ENCODE measurements around the gene COL18A1. TPM values are rescaled to one million over a fixed set of nuclear protein-coding genes. Genes with fewer than 3 reads are reported as not detected.
A peak's percentile ranks its signal among the peaks of the same experiment; 100 is the strongest.

The COL18A1 gene
- total and polyA plus RNA-seq, 3 experiments from 2014 or later: 1.9 to 4.7 (median 2.2) TPM

DNA sequence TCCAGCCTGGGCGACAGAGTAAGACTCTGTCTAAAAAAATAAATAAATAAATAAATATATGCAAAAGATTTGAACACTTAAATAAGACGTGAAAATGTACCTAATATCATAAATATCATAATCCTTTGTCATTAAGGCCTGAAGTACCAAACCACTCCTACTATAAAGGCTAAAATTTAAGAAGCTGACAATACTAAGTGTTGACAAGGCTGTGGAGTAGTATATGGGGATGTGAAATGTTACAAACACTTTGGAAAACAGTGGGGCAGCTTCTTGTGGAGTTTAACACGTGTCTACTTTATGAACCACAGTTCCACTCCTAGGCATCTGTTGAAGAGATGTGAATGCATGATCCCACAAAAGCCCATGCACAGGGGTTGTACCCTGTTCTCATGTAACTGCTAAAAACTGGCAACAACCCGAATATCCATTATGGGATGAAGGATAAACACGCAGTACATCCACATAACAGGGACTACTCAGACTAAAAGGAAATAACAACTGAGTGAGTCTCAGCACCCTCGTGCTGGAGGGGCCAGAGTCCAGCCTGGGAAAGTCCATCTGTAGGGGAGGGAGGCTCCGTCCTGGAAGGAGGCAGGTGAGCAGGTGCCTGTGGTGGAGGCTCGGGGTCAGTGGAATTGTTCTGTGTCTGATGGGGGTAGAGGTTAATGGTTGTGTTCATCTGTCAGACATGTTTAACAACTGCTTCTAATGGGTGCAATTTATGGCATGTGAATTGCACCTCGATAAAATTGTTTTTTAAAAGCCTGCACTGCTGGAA, 143.9 kb downstream of the COL18A1 start:
- H3K9me3 Mint-ChIP-seq: no peaks in the 10 kb centered on the region
- Histone ChIP-seq H3K9me3 (ENCODE audit: low read length) (no peaks in the 10 kb centered on the region), H3K4me1 (ENCODE audit: insufficient read depth, low read length) (peaks cover 31% of the 10 kb centered on the region), H3K27ac (ENCODE audit: low read depth, low read length) (no peak overlapping the region), H3K27me3 (ENCODE audit: insufficient read depth, low read length, poor library complexity, severe bottlenecking) (no peaks in the 10 kb centered on the region), H3K36me3 (ENCODE audit: insufficient read depth, low read length) (no peaks in the 10 kb centered on the region), H3K4me3 (ENCODE audit: low read length) (no peak overlapping the region)
- peak overlapping the region in 5 of 8 donors; percentile 3 to 79 (median 60) for H3K27ac Mint-ChIP-seq
- ChIA-PET CTCF (no interaction called here), POLR2A (no interaction called here)
- H3K27me3 Mint-ChIP-seq: no peaks in the 10 kb centered on the region
- peak overlapping the region in 3 of 7 donors; percentile 11 to 61 (median 57) for H3K4me3 Mint-ChIP-seq
- H3K36me3 Mint-ChIP-seq: no peaks in the 10 kb centered on the region
- peaks cover 22 to 36% (median 27%) of the 10 kb centered on the region in 3 donors for H3K4me1 Mint-ChIP-seq
- peak in 1 of 5 donors; percentile 11 for DNase-seq

DNA sequence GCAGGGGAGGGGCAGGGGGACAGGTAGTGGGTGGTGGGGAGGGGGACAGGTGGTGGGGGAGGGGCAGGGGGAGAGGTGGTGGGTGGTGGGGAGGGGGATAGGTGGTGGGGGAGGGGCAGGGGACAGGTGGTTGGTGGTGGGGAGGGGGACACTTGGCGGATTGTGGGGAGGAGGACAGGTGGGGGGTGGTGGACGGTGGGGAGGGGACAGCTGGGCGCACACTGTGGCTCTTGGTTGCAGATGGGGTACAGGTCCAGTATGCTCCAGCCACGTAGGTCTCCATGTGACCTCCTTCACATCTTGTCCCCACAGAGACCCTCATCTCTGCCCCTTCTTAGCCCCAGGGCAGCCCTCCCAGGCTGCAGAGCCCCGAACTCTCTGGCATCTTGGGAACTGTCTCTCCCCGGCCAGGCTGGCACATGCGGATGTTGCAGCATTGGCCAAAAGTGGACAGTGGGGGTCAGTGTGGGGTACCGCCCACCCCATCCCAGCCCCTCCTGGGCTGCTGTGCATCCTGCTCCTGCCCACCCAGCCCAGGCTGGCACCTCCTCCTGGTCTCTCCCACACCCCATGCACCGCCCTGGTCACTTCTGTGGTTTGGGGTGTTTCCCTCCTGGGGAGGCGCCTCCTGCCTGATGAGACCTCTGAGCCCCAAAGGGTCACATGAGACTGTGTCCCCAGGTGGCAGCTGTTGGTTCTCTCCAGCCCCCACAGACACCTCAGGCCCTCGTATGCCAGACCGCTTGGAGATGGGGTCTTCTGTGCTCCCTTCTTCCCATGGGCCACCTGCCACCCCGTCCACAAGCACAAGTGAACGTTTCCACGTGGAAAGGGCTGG, 144.9 kb downstream of the COL18A1 start:
- Mint-ChIP-seq H3K4me1 (peaks cover 26 to 41% (median 32%) of the 10 kb centered on the region in 3 donors), H3K4me3 (peak overlapping the region in 4 of 7 donors; percentile 44 to 66 (median 56)), H3K36me3 (peaks cover 0 to 3% (median 0%) of the 10 kb centered on the region in 3 donors), H3K9me3 (no peaks in the 10 kb centered on the region), H3K27ac (peak overlapping the region in 2 of 8 donors; percentile 32 to 46), H3K27me3 (no peaks in the 10 kb centered on the region)
- Histone ChIP-seq H3K27ac (ENCODE audit: low read depth, low read length) (no peak overlapping the region), H3K4me3 (ENCODE audit: low read length) (peak overlapping the region; percentile 1), H3K4me1 (ENCODE audit: insufficient read depth, low read length) (peaks cover 31% of the 10 kb centered on the region), H3K36me3 (ENCODE audit: insufficient read depth, low read length) (no peaks in the 10 kb centered on the region), H3K27me3 (ENCODE audit: insufficient read depth, low read length, poor library complexity, severe bottlenecking) (no peaks in the 10 kb centered on the region), H3K9me3 (ENCODE audit: low read length) (no peaks in the 10 kb centered on the region)
- DNase-seq: peak in 1 of 5 donors; percentile 42
- ChIA-PET CTCF (no interaction called here), POLR2A (no interaction called here)

DNA sequence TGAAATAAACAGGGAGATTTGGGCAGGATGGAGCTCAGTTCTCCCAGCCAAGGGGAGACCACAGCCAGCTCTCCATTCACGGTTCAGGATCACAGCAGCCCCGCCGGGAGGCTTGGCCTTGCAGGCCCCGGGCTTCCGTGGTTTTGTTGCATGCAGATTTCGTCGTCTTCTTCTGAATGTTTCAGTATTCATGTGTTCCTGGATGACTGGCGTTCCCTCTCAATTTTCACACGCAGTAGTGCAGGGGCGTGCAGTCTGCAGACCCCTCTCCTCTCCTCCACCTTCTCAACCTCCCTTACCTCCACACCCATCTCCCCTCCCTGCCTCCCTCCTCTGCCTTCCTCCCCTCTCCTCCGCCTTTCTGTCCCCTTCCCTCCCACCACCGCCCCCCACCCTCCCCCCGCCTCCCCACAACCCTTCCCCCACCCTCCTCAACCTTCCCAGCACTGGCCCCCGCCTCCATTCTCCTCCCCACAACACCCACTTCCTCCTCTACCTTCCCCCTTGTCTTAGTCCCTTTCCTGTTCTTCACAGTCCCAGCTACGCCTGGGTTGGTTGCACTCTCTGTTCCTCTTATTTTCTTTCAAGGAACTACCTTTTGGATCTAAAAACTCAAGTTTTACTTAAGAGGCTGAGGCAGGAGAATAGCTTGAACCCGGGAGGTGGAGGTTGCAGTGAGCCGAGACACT, 145.7 kb downstream of the COL18A1 start:
- Mint-ChIP-seq H3K4me1 (peaks cover 26 to 42% (median 33%) of the 10 kb centered on the region in 3 donors), H3K4me3 (peak overlapping the region; percentile 72 to 87 (median 82)), H3K27ac (peak overlapping the region; percentile 32 to 93 (median 72)), H3K27me3 (no peaks in the 10 kb centered on the region), H3K9me3 (no peaks in the 10 kb centered on the region), H3K36me3 (peaks cover 0 to 3% (median 0%) of the 10 kb centered on the region in 3 donors)
- Histone ChIP-seq H3K9me3 (ENCODE audit: low read length) (no peaks in the 10 kb centered on the region), H3K27ac (ENCODE audit: low read depth, low read length) (no peak overlapping the region), H3K36me3 (ENCODE audit: insufficient read depth, low read length) (no peaks in the 10 kb centered on the region), H3K4me1 (ENCODE audit: insufficient read depth, low read length) (peaks cover 31% of the 10 kb centered on the region), H3K27me3 (ENCODE audit: insufficient read depth, low read length, poor library complexity, severe bottlenecking) (no peaks in the 10 kb centered on the region), H3K4me3 (ENCODE audit: low read length) (peak overlapping the region; percentile 44)
- ChIA-PET POLR2A (no interaction called here), CTCF (no interaction called here)
- DNase-seq: peak in 2 of 5 donors; percentile 44 to 45

DNA sequence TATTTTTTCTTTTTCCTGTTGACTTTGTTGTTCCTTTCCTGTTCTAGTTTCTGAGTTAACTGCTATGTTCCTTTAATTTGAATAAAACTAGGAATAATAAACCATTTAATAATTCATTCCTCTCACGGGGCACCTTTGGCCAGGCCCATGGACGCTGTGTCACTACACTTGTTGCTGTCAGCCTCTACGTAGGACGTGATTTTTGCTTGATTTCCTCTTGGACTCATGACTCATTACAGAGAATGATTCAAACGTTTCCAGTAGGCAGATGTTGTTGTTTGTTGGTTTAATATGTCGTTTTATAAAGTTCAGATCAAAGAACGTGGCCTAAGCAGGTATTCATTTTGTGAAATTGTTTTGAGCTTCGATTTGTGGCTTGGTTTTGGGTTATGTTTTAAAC, 146.4 kb downstream of the COL18A1 start:
- Mint-ChIP-seq H3K4me1 (peaks cover 26 to 45% (median 33%) of the 10 kb centered on the region in 3 donors), H3K4me3 (peak overlapping the region; percentile 45 to 87 (median 79))
- POLR2A ChIA-PET: no interaction called here

DNA sequence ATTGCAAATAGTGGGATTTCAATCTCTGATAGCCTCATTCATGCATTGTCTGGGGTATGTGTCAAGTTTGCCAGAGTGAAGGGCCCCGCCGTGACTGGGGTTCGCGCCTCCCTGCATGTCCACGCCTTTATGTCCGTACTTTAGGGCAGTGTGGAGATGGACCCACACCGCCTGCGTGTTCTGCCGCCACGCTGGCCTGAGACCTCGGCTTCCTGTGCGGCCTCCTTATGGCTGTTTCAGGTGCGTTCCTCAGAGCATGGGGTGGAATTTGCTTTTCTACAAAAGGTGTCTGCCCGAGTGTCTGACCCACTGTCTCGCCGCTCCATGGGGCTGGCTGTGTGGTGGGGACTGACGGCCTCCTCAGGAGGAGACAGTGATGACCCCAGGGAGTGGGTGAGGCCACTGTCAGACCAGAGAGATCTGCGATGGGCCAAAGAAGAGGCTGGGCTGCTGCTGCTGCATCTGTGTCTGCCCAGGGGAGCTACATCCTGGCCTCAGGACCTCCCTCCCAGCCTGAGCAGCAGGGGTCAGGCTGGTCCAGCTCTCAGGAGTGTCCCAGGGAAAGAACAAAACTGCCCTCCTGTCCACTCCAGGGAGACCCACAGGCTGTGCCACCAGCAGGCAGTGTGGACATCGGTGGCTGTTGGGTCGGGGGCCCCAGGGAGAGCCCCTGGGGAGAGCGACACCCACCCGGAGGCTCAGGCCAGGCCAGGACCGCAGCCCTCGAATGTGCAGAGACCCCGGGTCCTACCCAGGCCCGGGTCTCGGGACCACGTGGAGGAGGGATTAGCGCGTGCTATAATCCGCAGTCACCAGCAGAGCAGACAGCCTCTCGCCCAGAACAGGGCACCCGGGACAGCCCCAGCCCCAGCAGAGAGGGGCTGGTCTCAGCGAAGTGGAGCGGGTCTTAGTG, 147.1 kb downstream of the COL18A1 start:
- H3K36me3 Mint-ChIP-seq: peaks cover 0 to 3% (median 0%) of the 10 kb centered on the region in 3 donors

More for the DNA sequence above, 146.4 kb downstream of the COL18A1 start:
- CTCF ChIA-PET: no interaction called here
- Histone ChIP-seq H3K4me3 (ENCODE audit: low read length) (peak overlapping the region; percentile 44), H3K9me3 (ENCODE audit: low read length) (no peaks in the 10 kb centered on the region), H3K27ac (ENCODE audit: low read depth, low read length) (no peak overlapping the region), H3K36me3 (ENCODE audit: insufficient read depth, low read length) (no peaks in the 10 kb centered on the region), H3K27me3 (ENCODE audit: insufficient read depth, low read length, poor library complexity, severe bottlenecking) (no peaks in the 10 kb centered on the region), H3K4me1 (ENCODE audit: insufficient read depth, low read length) (peaks cover 35% of the 10 kb centered on the region)
- Mint-ChIP-seq H3K27me3 (no peaks in the 10 kb centered on the region), H3K27ac (peak overlapping the region; percentile 43 to 96 (median 91)), H3K36me3 (peaks cover 0 to 3% (median 0%) of the 10 kb centered on the region in 3 donors), H3K9me3 (no peaks in the 10 kb centered on the region)
- peak in 1 of 5 donors; percentile 44 for DNase-seq

DNA sequence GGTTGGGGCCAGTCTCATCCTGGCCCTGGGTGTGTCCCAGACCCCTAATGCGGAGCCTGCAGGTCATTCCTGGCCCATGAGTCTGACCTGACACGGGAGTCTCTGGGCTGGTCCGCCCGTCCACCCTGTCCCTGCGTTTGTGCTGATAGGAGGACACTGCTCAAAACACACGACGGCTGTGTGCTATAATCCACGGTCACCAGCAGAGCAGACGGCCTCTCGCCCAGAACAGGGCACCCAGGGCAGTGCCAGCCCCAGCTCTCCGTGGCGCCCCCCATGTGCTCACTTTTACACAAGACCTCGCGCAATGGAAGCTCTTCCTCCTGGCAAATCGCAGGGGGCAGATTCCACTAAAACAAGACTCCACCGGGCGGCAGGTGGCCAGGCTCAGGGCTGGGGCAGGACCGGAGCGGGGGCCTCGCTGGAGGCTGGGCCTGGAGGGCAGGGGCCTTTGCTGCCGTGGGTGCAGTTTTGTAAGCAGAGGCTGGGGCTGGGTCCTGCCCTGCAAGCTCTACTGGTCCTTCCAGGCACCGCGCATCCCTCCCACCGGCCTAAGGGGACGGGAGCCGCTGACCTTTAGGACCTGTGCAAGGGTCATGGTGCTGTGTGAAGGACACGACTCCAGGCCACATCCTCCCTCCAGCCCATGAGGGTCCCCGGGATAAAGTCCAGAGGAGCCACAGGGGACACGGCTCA, 147.9 kb downstream of the COL18A1 start:
- Mint-ChIP-seq H3K27me3 (no peaks in the 10 kb centered on the region), H3K27ac (peak overlapping the region in 2 of 8 donors; percentile 54 to 55), H3K4me1 (peaks cover 26 to 45% (median 33%) of the 10 kb centered on the region in 3 donors), H3K36me3 (peaks cover 0 to 3% (median 0%) of the 10 kb centered on the region in 3 donors), H3K9me3 (no peaks in the 10 kb centered on the region), H3K4me3 (peak overlapping the region in 4 of 7 donors; percentile 27 to 56 (median 38))
- no peaks in the 10 kb centered on the region for H3K36me3 ChIP-seq (ENCODE audit: insufficient read depth, low read length)
- H3K9me3 ChIP-seq (ENCODE audit: low read length): no peaks in the 10 kb centered on the region
- H3K27me3 ChIP-seq (ENCODE audit: insufficient read depth, low read length, poor library complexity, severe bottlenecking): no peaks in the 10 kb centered on the region
- CTCF ChIA-PET: no interaction called here
- no peak overlapping the region for H3K4me3 ChIP-seq (ENCODE audit: low read length)
- H3K27ac ChIP-seq (ENCODE audit: low read depth, low read length): no peak overlapping the region
- POLR2A ChIA-PET: no interaction called here
- peaks cover 35% of the 10 kb centered on the region for H3K4me1 ChIP-seq (ENCODE audit: insufficient read depth, low read length)
- peak in 1 of 5 donors; percentile 42 for DNase-seq

More for the DNA sequence above, 147.1 kb downstream of the COL18A1 start:
- peak overlapping the region in 6 of 7 donors; percentile 72 to 87 (median 80) for H3K4me3 Mint-ChIP-seq
- H3K27me3 Mint-ChIP-seq: no peaks in the 10 kb centered on the region
- Histone ChIP-seq H3K9me3 (ENCODE audit: low read length) (no peaks in the 10 kb centered on the region), H3K4me3 (ENCODE audit: low read length) (no peak overlapping the region), H3K27ac (ENCODE audit: low read depth, low read length) (no peak overlapping the region), H3K27me3 (ENCODE audit: insufficient read depth, low read length, poor library complexity, severe bottlenecking) (no peaks in the 10 kb centered on the region), H3K4me1 (ENCODE audit: insufficient read depth, low read length) (peaks cover 35% of the 10 kb centered on the region), H3K36me3 (ENCODE audit: insufficient read depth, low read length) (no peaks in the 10 kb centered on the region)
- peak overlapping the region in 7 of 8 donors; percentile 70 to 95 (median 89) for H3K27ac Mint-ChIP-seq
- CTCF ChIA-PET: no interaction called here
- no peaks in the 10 kb centered on the region for H3K9me3 Mint-ChIP-seq
- POLR2A ChIA-PET: no interaction called here
- peaks cover 26 to 45% (median 33%) of the 10 kb centered on the region in 3 donors for H3K4me1 Mint-ChIP-seq
- peak in 1 of 5 donors; percentile 35 for DNase-seq

Data from CD8-positive, alpha-beta memory T cell (primary cell).